ENCODE measurements around the gene MAP7D3. TPM values are rescaled to one million over a fixed set of nuclear protein-coding genes. Genes with fewer than 3 reads are reported as not detected.
A peak's percentile ranks its signal among the peaks of the same experiment; 100 is the strongest.

Gene MAP7D3
- total and polyA plus RNA-seq, 2 donors = 9.2 to 9.4 TPM

DNA sequence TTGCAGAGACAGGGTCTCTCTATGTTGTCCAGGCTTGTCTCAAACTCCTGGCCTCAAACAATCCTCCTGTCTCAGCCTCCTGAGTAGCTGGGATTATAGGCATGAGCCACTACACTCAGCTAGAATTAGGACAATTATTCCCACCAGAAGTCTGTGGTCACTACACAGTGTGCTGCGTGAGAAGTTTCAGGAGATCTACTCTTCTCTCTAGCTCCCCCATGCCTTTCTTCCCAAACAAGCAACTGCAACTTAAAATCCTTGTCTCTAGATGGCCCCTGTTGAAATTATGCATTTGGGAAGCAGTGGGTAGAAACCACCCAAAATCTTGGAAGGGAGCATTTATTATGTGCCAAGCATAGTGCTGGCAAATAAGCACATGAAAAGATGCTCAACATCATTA is 21.1 kb upstream of the MAP7D3 start:
- 52% methylated on average over 1 of the region's 1 CpG for WGBS
- Histone ChIP-seq H3K9me3 (ENCODE audit: control insufficient read depth in 2 of 2, insufficient read depth in 1 of 2, low read length in 1 of 2) (no peaks in the 10 kb centered on the region), H3K4me1 (ENCODE audit: control insufficient read depth in 2 of 2, insufficient read depth in 2 of 2, low read length in 2 of 2) (no peaks in the 10 kb centered on the region), H3K36me3 (ENCODE audit: control insufficient read depth in 2 of 2, insufficient read depth in 2 of 2, low read length in 1 of 2) (no peaks in the 10 kb centered on the region), H3K27me3 (ENCODE audit: control insufficient read depth in 2 of 2, insufficient read depth in 1 of 2, low read length in 1 of 2) (no peaks in the 10 kb centered on the region), H3K27ac (ENCODE audit: low read depth in 1 of 2, low read length in 1 of 2) (no peak overlapping the region), H3K4me3 (ENCODE audit: low read length in 2 of 2) (no peak overlapping the region)
- no peak for DNase-seq (ENCODE audit: low read depth in 6 of 9, low spot score in 9 of 9)

DNA sequence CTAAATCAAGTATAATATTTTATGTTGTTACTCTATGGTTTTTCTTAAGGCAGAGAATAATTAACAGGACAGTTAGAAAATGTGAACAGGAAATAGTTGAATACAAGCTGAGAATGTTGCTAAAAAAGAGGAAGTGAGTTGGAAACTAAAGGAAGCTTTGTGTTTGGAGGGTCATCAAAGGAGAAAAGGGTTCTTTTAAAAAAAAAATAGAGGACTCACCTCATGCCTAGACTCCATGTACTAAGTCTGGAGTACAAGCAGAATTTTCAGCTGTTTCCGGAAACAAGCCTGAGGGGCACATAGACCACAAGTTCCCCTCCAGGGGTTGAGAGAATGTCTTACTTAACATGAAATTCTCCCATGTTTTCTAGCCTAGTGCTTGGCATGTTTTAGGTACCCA is 20.1 kb upstream of the MAP7D3 start:
- 0% methylated on average over 1 of the region's 1 CpG for WGBS
- no peak for DNase-seq (ENCODE audit: low read depth in 6 of 9, low spot score in 9 of 9)
- Histone ChIP-seq H3K27me3 (ENCODE audit: control insufficient read depth in 2 of 2, insufficient read depth in 1 of 2, low read length in 1 of 2) (no peaks in the 10 kb centered on the region), H3K27ac (ENCODE audit: low read depth in 1 of 2, low read length in 1 of 2) (no peak overlapping the region), H3K4me1 (ENCODE audit: control insufficient read depth in 2 of 2, insufficient read depth in 2 of 2, low read length in 2 of 2) (no peaks in the 10 kb centered on the region), H3K9me3 (ENCODE audit: control insufficient read depth in 2 of 2, insufficient read depth in 1 of 2, low read length in 1 of 2) (no peaks in the 10 kb centered on the region), H3K36me3 (ENCODE audit: control insufficient read depth in 2 of 2, insufficient read depth in 2 of 2, low read length in 1 of 2) (no peaks in the 10 kb centered on the region), H3K4me3 (ENCODE audit: low read length in 2 of 2) (no peak overlapping the region)

- Histone ChIP-seq H3K27me3 (ENCODE audit: control insufficient read depth in 2 of 2, insufficient read depth in 1 of 2, low read length in 1 of 2) (no peaks in the 10 kb centered on the region), H3K27ac (ENCODE audit: low read depth in 1 of 2, low read length in 1 of 2) (no peak overlapping the region), H3K9me3 (ENCODE audit: control insufficient read depth in 2 of 2, insufficient read depth in 1 of 2, low read length in 1 of 2) (no peaks in the 10 kb centered on the region), H3K4me1 (ENCODE audit: control insufficient read depth in 2 of 2, insufficient read depth in 2 of 2, low read length in 2 of 2) (no peaks in the 10 kb centered on the region), H3K36me3 (ENCODE audit: control insufficient read depth in 2 of 2, insufficient read depth in 2 of 2, low read length in 1 of 2) (no peaks in the 10 kb centered on the region), H3K4me3 (ENCODE audit: low read length in 2 of 2) (no peak overlapping the region)
- WGBS = 95% methylated on average over 1 of the region's 1 CpG
- no peak for DNase-seq (ENCODE audit: low read depth in 6 of 9, low spot score in 9 of 9)
Observed at GRCh38 chrX:136269921-136270320, 18.7 kb upstream of the MAP7D3 start.

DNA sequence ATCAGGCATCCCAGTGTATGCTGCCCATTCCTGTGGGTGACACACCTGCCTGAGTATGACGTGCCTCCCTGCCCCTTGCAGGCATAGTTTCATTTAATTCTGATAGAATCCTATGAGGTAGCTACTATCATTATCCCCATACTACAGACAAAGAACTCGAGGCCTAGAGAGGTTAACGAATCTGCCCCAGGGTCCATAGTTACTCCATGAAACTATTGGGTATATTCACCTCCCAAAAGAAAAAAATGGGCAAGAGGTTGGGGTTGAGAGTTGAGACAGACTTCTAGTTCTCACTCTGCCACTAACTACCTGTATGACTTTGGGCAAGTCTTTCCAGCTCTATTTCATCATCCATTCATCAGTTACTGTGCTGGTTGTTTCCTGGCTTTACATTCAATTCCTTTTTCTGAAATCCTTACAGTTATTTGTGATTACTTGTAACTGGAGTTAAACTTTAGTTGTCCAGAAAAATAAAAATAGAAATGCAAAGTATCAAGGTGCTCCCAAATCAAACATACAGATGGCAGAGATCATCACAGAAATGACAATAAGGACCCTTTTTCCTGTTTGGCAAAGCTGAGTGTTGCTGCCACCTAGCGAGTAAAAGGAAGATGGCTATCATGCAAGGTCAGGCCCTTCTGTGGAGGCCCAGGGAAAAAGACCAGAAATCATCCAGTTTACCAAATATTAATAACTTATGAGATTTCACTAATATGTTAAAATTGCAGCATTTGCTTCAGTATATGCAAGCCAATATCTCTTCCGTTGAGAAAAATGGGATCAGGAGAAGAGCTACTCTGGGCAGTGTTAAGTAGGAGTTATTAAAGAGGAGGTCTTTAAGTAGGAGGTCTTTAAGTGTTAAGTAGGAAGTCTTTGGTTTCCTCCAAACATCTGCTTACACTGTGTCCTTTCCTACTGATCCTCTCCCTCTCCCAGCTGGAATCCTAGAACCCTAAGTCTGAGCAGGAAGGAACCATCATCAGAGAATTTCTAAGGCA is 17.1 kb upstream of the MAP7D3 start:
- H3K27ac ChIP-seq (ENCODE audit: low read depth in 1 of 2, low read length in 1 of 2) = no peak overlapping the region
- H3K4me3 ChIP-seq (ENCODE audit: low read length in 2 of 2) = no peak overlapping the region
- H3K9me3 ChIP-seq (ENCODE audit: control insufficient read depth in 2 of 2, insufficient read depth in 1 of 2, low read length in 1 of 2) = no peaks in the 10 kb centered on the region
- peak in 6 of 9 donors; percentile 9 to 71 (median 39) for DNase-seq (ENCODE audit: low read depth in 6 of 9, low spot score in 9 of 9)
- WGBS = 60% methylated on average over 5 of the region's 5 CpGs
- H3K36me3 ChIP-seq (ENCODE audit: control insufficient read depth in 2 of 2, insufficient read depth in 2 of 2, low read length in 1 of 2) = no peaks in the 10 kb centered on the region
- H3K4me1 ChIP-seq (ENCODE audit: control insufficient read depth in 2 of 2, insufficient read depth in 2 of 2, low read length in 2 of 2) = no peaks in the 10 kb centered on the region
- H3K27me3 ChIP-seq (ENCODE audit: control insufficient read depth in 2 of 2, insufficient read depth in 1 of 2, low read length in 1 of 2) = no peaks in the 10 kb centered on the region

DNA sequence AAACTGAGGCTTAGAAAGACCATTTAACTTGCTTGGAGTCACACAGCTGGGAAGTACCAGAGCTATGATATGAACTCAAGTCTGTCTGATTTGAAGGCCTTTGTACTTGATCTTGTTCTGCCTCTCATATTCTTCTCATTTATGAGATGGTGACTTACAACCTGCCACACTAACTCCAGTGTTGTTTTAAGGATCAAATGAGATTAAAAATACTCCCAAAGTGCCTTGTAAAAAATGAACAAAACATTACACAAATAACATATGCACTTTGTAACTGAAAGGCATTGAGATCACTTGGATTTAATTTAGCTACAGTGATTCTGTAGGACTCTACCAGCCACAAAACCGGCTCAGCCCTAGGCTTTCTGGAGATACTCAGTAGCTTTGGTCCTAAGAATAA is 15.6 kb upstream of the MAP7D3 start:
- H3K4me3 ChIP-seq (ENCODE audit: low read length in 2 of 2) = no peak overlapping the region
- H3K36me3 ChIP-seq (ENCODE audit: control insufficient read depth in 2 of 2, insufficient read depth in 2 of 2, low read length in 1 of 2) = no peaks in the 10 kb centered on the region
- no peaks in the 10 kb centered on the region for H3K4me1 ChIP-seq (ENCODE audit: control insufficient read depth in 2 of 2, insufficient read depth in 2 of 2, low read length in 2 of 2)
- no peak for DNase-seq (ENCODE audit: low read depth in 6 of 9, low spot score in 9 of 9)
- H3K27me3 ChIP-seq (ENCODE audit: control insufficient read depth in 2 of 2, insufficient read depth in 1 of 2, low read length in 1 of 2) = no peaks in the 10 kb centered on the region
- no peaks in the 10 kb centered on the region for H3K9me3 ChIP-seq (ENCODE audit: control insufficient read depth in 2 of 2, insufficient read depth in 1 of 2, low read length in 1 of 2)
- 95% methylated on average over 1 of the region's 1 CpG for WGBS
- no peak overlapping the region for H3K27ac ChIP-seq (ENCODE audit: low read depth in 1 of 2, low read length in 1 of 2)

DNA sequence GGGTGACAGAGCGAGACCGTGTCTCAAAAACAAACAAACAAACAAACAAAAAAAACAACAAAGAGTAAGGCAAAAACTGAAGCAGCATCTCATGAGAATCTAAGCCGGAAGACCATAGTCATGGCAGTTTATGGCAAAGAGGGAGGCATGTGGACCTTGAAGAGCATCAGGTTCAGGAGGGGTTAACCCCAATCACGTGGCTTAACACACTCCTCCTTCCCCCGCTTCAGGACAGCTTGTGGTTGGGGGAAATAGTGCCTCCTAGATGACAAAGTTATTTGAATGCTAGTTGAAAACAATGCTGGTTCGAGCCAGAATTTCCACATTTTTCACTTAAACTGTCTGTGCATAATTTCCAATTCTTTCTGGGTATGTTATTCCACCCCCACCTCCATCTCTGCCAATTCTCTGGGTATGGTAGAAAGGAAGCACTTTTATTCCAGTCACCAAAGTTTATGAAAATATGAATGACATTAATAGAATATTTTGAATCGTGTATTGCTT is 11.7 kb upstream of the MAP7D3 start:
- WGBS = 74% methylated on average over 7 of the region's 7 CpGs
- no peaks in the 10 kb centered on the region for H3K27me3 ChIP-seq (ENCODE audit: control insufficient read depth in 2 of 2, insufficient read depth in 1 of 2, low read length in 1 of 2)
- H3K4me1 ChIP-seq (ENCODE audit: control insufficient read depth in 2 of 2, insufficient read depth in 2 of 2, low read length in 2 of 2) = no peaks in the 10 kb centered on the region
- H3K9me3 ChIP-seq (ENCODE audit: control insufficient read depth in 2 of 2, insufficient read depth in 1 of 2, low read length in 1 of 2) = no peaks in the 10 kb centered on the region
- no peak overlapping the region for H3K4me3 ChIP-seq (ENCODE audit: low read length in 2 of 2)
- no peak for DNase-seq (ENCODE audit: low read depth in 6 of 9, low spot score in 9 of 9)
- H3K36me3 ChIP-seq (ENCODE audit: control insufficient read depth in 2 of 2, insufficient read depth in 2 of 2, low read length in 1 of 2) = no peaks in the 10 kb centered on the region
- H3K27ac ChIP-seq (ENCODE audit: low read depth in 1 of 2, low read length in 1 of 2) = no peak overlapping the region

DNA sequence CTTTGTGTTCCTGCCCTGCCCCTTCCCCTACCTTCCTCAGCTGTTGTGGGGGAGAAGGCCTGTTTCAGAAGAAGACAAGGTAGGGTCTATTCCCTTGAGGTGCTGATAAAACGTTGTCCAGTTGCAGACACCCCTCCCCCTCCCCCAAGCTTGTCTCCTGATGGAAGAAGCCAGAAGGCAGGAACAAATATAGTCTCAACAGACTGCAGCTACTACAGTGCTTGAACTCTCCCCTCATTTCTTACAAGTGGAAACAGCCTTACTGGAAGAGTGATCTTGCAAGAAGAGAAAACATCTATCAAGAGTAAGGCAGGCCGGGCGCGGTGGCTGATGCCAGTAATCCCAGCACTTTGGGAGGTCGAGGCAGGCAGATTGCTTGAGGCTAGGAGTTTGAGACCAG is 11.0 kb upstream of the MAP7D3 start:
- Histone ChIP-seq H3K4me1 (ENCODE audit: control insufficient read depth in 2 of 2, insufficient read depth in 2 of 2, low read length in 2 of 2) (no peaks in the 10 kb centered on the region), H3K4me3 (ENCODE audit: low read length in 2 of 2) (no peak overlapping the region), H3K36me3 (ENCODE audit: control insufficient read depth in 2 of 2, insufficient read depth in 2 of 2, low read length in 1 of 2) (no peaks in the 10 kb centered on the region), H3K27ac (ENCODE audit: low read depth in 1 of 2, low read length in 1 of 2) (no peak overlapping the region), H3K27me3 (ENCODE audit: control insufficient read depth in 2 of 2, insufficient read depth in 1 of 2, low read length in 1 of 2) (no peaks in the 10 kb centered on the region), H3K9me3 (ENCODE audit: control insufficient read depth in 2 of 2, insufficient read depth in 1 of 2, low read length in 1 of 2) (no peaks in the 10 kb centered on the region)
- no peak for DNase-seq (ENCODE audit: low read depth in 6 of 9, low spot score in 9 of 9)
- 93% methylated on average over 5 of the region's 5 CpGs for WGBS

GRCh38 chrX:136261321-136261720 is 10.1 kb upstream of the MAP7D3 start:
- WGBS = 98% methylated on average over 7 of the region's 7 CpGs
- Histone ChIP-seq H3K4me3 (ENCODE audit: low read length in 2 of 2) (no peak overlapping the region), H3K4me1 (ENCODE audit: control insufficient read depth in 2 of 2, insufficient read depth in 2 of 2, low read length in 2 of 2) (no peaks in the 10 kb centered on the region), H3K27me3 (ENCODE audit: control insufficient read depth in 2 of 2, insufficient read depth in 1 of 2, low read length in 1 of 2) (no peaks in the 10 kb centered on the region), H3K36me3 (ENCODE audit: control insufficient read depth in 2 of 2, insufficient read depth in 2 of 2, low read length in 1 of 2) (no peaks in the 10 kb centered on the region), H3K9me3 (ENCODE audit: control insufficient read depth in 2 of 2, insufficient read depth in 1 of 2, low read length in 1 of 2) (no peaks in the 10 kb centered on the region), H3K27ac (ENCODE audit: low read depth in 1 of 2, low read length in 1 of 2) (no peak overlapping the region)
- no peak for DNase-seq (ENCODE audit: low read depth in 6 of 9, low spot score in 9 of 9)

- no peaks in the 10 kb centered on the region for H3K36me3 ChIP-seq (ENCODE audit: control insufficient read depth in 2 of 2, insufficient read depth in 2 of 2, low read length in 1 of 2)
Observed at GRCh38 chrX:136260776-136261175, 9.6 kb upstream of the MAP7D3 start.

More at GRCh38 chrX:136260776-136261175, 9.6 kb upstream of the MAP7D3 start:
- Histone ChIP-seq H3K4me3 (ENCODE audit: low read length in 2 of 2) (no peak overlapping the region), H3K9me3 (ENCODE audit: control insufficient read depth in 2 of 2, insufficient read depth in 1 of 2, low read length in 1 of 2) (no peaks in the 10 kb centered on the region), H3K4me1 (ENCODE audit: control insufficient read depth in 2 of 2, insufficient read depth in 2 of 2, low read length in 2 of 2) (no peaks in the 10 kb centered on the region), H3K27ac (ENCODE audit: low read depth in 1 of 2, low read length in 1 of 2) (no peak overlapping the region), H3K27me3 (ENCODE audit: control insufficient read depth in 2 of 2, insufficient read depth in 1 of 2, low read length in 1 of 2) (no peaks in the 10 kb centered on the region)
- no peak for DNase-seq (ENCODE audit: low read depth in 6 of 9, low spot score in 9 of 9)

Measured in thymus (tissue), 11 donors.